ENCODE results near the gene AP1S3.

GRCh38 chr2:223853425-223853837 lies 16.0 kb upstream of the AP1S3 start:
- TF ChIP-seq GLIS3 (CRISPR knock-in tag; IDR thresholded peaks at IDR 0.05) (no peak), PATZ1 (CRISPR knock-in tag; IDR thresholded peaks at IDR 0.05; ENCODE audit: borderline replicate concordance) (no peak), ZFP30 (CRISPR knock-in tag; IDR thresholded peaks at IDR 0.05) (no peak), ARNTL (CRISPR knock-in tag; IDR thresholded peaks at IDR 0.05; ENCODE audit: borderline replicate concordance, low read depth) (no peak), ESRRG (CRISPR knock-in tag; IDR thresholded peaks at IDR 0.05) (no peak)

Measured in SK-N-SH treated with all-trans-retinoic acid at 6 μM for 48 hours (cell line).